Activated naive CD4-positive, alpha-beta T cell treated with anti-CD3 and anti-CD28 coated beads, Interleukin-2, amount 50 U/mL, for 72 hours (primary cell): Measurements from ENCODE around the gene MEOX2. TPM values are rescaled to one million over a fixed set of nuclear protein-coding genes. Genes with fewer than 3 reads are reported as not detected.

ENCODE experiments used
- ATAC-seq, 2 donors: fragments of 150-1000 bp; cut with Tn5 transposase; 2 replicates each; pipeline ENCODE4 v1.10.0; 2021; ENCODE audit warnings: mild to moderate bottlenecking in 2 of 2, moderate library complexity in 2 of 2
- DNase-seq, 2 donors: peaks; one replicate each; pipeline ENCODE4 v3.0.0; 2021 to 2022; ENCODE audit warnings: low spot score in 2 of 2
- H3K27ac Mint-ChIP-seq, 2 donors: one replicate each; pipeline ENCODE4 v1.8.0; 2022; ENCODE audit warnings: mild to moderate bottlenecking in 2 of 2, mixed read lengths in 2 of 2
- H3K36me3 Mint-ChIP-seq, 2 donors: one replicate each; pipeline ENCODE4 v1.8.0; 2022; ENCODE audit warnings: mixed read lengths in 2 of 2
- H3K9me3 Mint-ChIP-seq, 2 donors: one replicate each; pipeline ENCODE4 v1.8.0; 2022; ENCODE audit warnings: mixed read lengths in 2 of 2
- total RNA-seq, 2 donors: library from RNA; stranded (reverse); gene quantifications; one replicate each; pipeline ENCODE4 v1.2.3, GENCODE V29; 2022

Gene MEOX2
- total RNA-seq, 2 donors from 2014 or later = not detected

- ATAC-seq (no peak), DNase-seq (no peak)
- Mint-ChIP-seq H3K27ac (no peak overlapping the region), H3K9me3 (no peaks in the 10 kb centered on the region), H3K36me3 (peaks cover 19 to 26% of the 10 kb centered on the region in 2 donors)
Observed at GRCh38 chr7:15684871-15685270, 1.6 kb downstream of the MEOX2 start.

GRCh38 chr7:15684111-15684800, 2.2 kb downstream of the MEOX2 start:
- no peaks in the 10 kb centered on the region for H3K9me3 Mint-ChIP-seq
- no peak for DNase-seq
- no peak for ATAC-seq
- H3K27ac Mint-ChIP-seq = no peak overlapping the region
- peaks cover 19 to 26% of the 10 kb centered on the region in 2 donors for H3K36me3 Mint-ChIP-seq

GRCh38 chr7:15682751-15683245, 3.7 kb downstream of the MEOX2 start:
- no peak for DNase-seq
- H3K27ac Mint-ChIP-seq = no peak overlapping the region
- no peak for ATAC-seq
- H3K36me3 Mint-ChIP-seq = peaks cover 19 to 23% of the 10 kb centered on the region in 2 donors
- H3K9me3 Mint-ChIP-seq = no peaks in the 10 kb centered on the region

GRCh38 chr7:15682111-15682510, 4.4 kb downstream of the MEOX2 start:
- H3K36me3 Mint-ChIP-seq = peaks cover 13 to 16% of the 10 kb centered on the region in 2 donors
- no peaks in the 10 kb centered on the region for H3K9me3 Mint-ChIP-seq
- no peak overlapping the region for H3K27ac Mint-ChIP-seq
- DNase-seq (no peak), ATAC-seq (no peak)

- peaks cover 8 to 12% of the 10 kb centered on the region in 2 donors for H3K36me3 Mint-ChIP-seq
- H3K27ac Mint-ChIP-seq = no peak overlapping the region
- no peak for ATAC-seq
- no peak for DNase-seq
- H3K9me3 Mint-ChIP-seq = no peaks in the 10 kb centered on the region
Observed at GRCh38 chr7:15681631-15682030, 4.9 kb downstream of the MEOX2 start.

- no peaks in the 10 kb centered on the region for H3K9me3 Mint-ChIP-seq
- DNase-seq (no peak), ATAC-seq (no peak)
- H3K36me3 Mint-ChIP-seq = peaks cover 6 to 7% of the 10 kb centered on the region in 2 donors
- no peak overlapping the region for H3K27ac Mint-ChIP-seq
Observed at GRCh38 chr7:15681186-15681585, 5.3 kb downstream of the MEOX2 start.

- Mint-ChIP-seq H3K36me3 (no peaks in the 10 kb centered on the region), H3K27ac (no peak overlapping the region), H3K9me3 (no peaks in the 10 kb centered on the region)
- no peak for DNase-seq
- no peak for ATAC-seq
Observed at GRCh38 chr7:15680446-15680845, 6.0 kb downstream of the MEOX2 start.

- Mint-ChIP-seq H3K9me3 (no peaks in the 10 kb centered on the region), H3K36me3 (no peaks in the 10 kb centered on the region), H3K27ac (no peak overlapping the region)
- DNase-seq = no peak
- ATAC-seq = no peak
Observed at GRCh38 chr7:15679306-15679705, 7.2 kb downstream of the MEOX2 start.

GRCh38 chr7:15678653-15679052, 7.8 kb downstream of the MEOX2 start:
- Mint-ChIP-seq H3K27ac (no peak overlapping the region), H3K36me3 (no peaks in the 10 kb centered on the region), H3K9me3 (no peaks in the 10 kb centered on the region)
- ATAC-seq (no peak), DNase-seq (no peak)

GRCh38 chr7:15675379-15675778, 11.1 kb downstream of the MEOX2 start:
- no peak for DNase-seq
- H3K36me3 Mint-ChIP-seq = no peaks in the 10 kb centered on the region
- ATAC-seq = no peak
- H3K9me3 Mint-ChIP-seq = peaks cover 3 to 4% of the 10 kb centered on the region in 2 donors
- H3K27ac Mint-ChIP-seq = no peak overlapping the region

GRCh38 chr7:15674586-15674985, 11.9 kb downstream of the MEOX2 start:
- no peak overlapping the region for H3K27ac Mint-ChIP-seq
- no peaks in the 10 kb centered on the region for H3K36me3 Mint-ChIP-seq
- ATAC-seq (no peak), DNase-seq (no peak)
- peaks cover 8 to 10% of the 10 kb centered on the region in 2 donors for H3K9me3 Mint-ChIP-seq

- peaks cover 10 to 13% of the 10 kb centered on the region in 2 donors for H3K9me3 Mint-ChIP-seq
- no peak for ATAC-seq
- DNase-seq = no peak
- H3K36me3 Mint-ChIP-seq = no peaks in the 10 kb centered on the region
- no peak overlapping the region for H3K27ac Mint-ChIP-seq
Observed at GRCh38 chr7:15669443-15670090, 16.9 kb downstream of the MEOX2 start.

- Mint-ChIP-seq H3K9me3 (peaks cover 10 to 16% of the 10 kb centered on the region in 2 donors), H3K36me3 (no peaks in the 10 kb centered on the region), H3K27ac (no peak overlapping the region)
- ATAC-seq (no peak), DNase-seq (no peak)
Observed at GRCh38 chr7:15667991-15668390, 18.5 kb downstream of the MEOX2 start.

GRCh38 chr7:15662451-15662850, 24.0 kb downstream of the MEOX2 start:
- peaks cover 0 to 6% of the 10 kb centered on the region in 2 donors for H3K9me3 Mint-ChIP-seq
- no peaks in the 10 kb centered on the region for H3K36me3 Mint-ChIP-seq
- DNase-seq (no peak), ATAC-seq (no peak)
- H3K27ac Mint-ChIP-seq = no peak overlapping the region

- Mint-ChIP-seq H3K27ac (no peak overlapping the region), H3K9me3 (peaks cover 4 to 11% of the 10 kb centered on the region in 2 donors), H3K36me3 (no peaks in the 10 kb centered on the region)
- no peak for ATAC-seq
- no peak for DNase-seq
Observed at GRCh38 chr7:15658247-15658646, 28.2 kb downstream of the MEOX2 start.

- H3K36me3 Mint-ChIP-seq = no peaks in the 10 kb centered on the region
- H3K9me3 Mint-ChIP-seq = peaks cover 4 to 21% of the 10 kb centered on the region in 2 donors
- ATAC-seq (no peak), DNase-seq (no peak)
- H3K27ac Mint-ChIP-seq = no peak overlapping the region
Observed at GRCh38 chr7:15652776-15653290, 33.6 kb downstream of the MEOX2 start.

GRCh38 chr7:15651693-15652092, 34.8 kb downstream of the MEOX2 start:
- Mint-ChIP-seq H3K27ac (no peak overlapping the region), H3K9me3 (peaks cover 4 to 18% of the 10 kb centered on the region in 2 donors), H3K36me3 (no peaks in the 10 kb centered on the region)
- no peak for ATAC-seq
- no peak for DNase-seq

- ATAC-seq (no peak), DNase-seq (no peak)
- Mint-ChIP-seq H3K9me3 (peaks cover 4 to 17% of the 10 kb centered on the region in 2 donors), H3K36me3 (no peaks in the 10 kb centered on the region), H3K27ac (no peak overlapping the region)
Observed at GRCh38 chr7:15650787-15651186, 35.7 kb downstream of the MEOX2 start.
